ENCODE measurements around the gene GSTM5. TPM values are rescaled to one million over a fixed set of nuclear protein-coding genes. Genes with fewer than 3 reads are reported as not detected.
A peak's percentile ranks its signal among the peaks of the same experiment; 100 is the strongest.
"Not testable (repeated sequence)": the region's sequence is repeated elsewhere in the genome, so short reads cannot be mapped to it uniquely, and the experiment has no call there.

The GSTM5 gene
- total RNA-seq, 1 donor from 2014 or later = 0.17 TPM

DNA sequence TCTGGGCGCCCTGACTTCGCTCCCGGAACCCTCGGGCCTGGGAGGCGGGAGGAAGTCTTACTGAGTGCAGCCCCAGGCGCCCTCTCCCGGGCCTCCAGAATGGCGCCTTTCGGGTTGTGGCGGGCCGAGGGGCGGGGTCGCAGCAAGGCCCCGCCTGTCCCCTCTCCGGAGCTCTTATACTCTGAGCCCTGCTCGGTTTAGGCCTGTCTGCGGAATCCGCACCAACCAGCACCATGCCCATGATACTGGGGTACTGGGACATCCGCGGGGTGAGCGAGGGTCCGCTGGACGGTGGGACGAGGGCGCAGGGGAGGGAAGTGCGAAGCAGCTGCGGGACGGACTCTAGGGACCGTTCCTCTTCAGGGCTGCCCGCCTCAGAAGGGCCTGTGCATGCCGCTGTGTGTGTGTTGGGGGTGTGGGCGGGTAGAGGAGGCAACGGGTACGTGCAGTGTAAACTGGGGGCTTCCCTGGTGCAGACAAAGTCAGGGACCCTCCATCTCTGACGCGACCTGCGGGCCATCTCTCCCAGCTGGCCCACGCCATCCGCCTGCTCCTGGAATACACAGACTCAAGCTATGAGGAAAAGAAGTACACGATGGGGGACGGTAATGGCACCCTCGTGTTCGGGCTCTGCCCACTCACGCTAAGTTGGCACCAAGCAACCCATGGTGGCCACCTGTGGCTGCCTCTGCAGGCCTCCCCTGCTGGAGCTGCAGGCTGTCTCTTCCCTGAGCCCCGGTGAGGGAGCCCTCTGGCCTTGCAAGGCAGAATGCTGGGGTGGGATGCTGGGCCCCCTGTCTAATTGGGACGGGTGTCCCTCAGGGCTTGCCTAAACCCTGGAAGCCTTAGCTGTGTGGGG lies 24.2 kb upstream of the GSTM5 start, which contains the start of gene GSTM1:
GSTM1 (plus strand) TSS at position 177 of the 859 bp plus-strand sequence; CDS start at position 234, 57 bp downstream.
- peak within 1 kb of the TSS; percentile 80 for H3K4me3 Mint-ChIP-seq
- no peaks in the 10 kb centered on the region for H3K4me1 Mint-ChIP-seq (ENCODE audit: unreplicated experiment)
- peak within 1 kb of the TSS; percentile 48 for H3K27ac Mint-ChIP-seq
- H3K9me3 Mint-ChIP-seq = no peaks in the 10 kb centered on the region
- no peaks in the 10 kb centered on the region for H3K27me3 Mint-ChIP-seq
- peak; percentile 30 for TF ChIP-seq CTCF (conservative IDR thresholded peaks at IDR 0.05)
- H3K36me3 Mint-ChIP-seq = no peaks in the 10 kb centered on the region
- DNase-seq (ENCODE audit: extremely low spot score, unreplicated experiment) = no peak

GRCh38 chr1:109689844-109690405 lies 22.1 kb upstream of the GSTM5 start:
- Mint-ChIP-seq H3K27ac (peak overlapping the region; percentile 22), H3K27me3 (no peaks in the 10 kb centered on the region), H3K4me1 (ENCODE audit: unreplicated experiment) (no peaks in the 10 kb centered on the region)

DNA sequence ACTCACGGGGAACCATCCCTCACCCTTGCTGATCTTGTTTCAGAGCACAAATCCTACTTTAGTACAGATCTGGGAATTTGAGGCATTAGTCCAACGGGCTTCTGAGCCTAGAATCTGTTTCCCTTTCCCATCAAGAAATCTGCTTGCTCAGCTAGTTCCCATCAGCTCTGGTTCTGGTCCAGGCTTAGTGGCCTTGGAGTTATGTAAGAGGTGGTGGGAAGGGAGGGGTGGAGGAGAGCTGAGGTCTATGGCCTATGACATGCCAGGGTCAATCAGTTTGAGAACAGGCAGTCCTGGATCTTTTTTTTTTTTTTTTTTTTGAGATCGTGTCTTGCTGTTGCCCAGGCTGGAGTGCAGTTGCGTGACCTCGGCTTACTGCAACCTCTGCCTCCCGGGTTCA lies 20.3 kb upstream of the GSTM5 start:
- no peaks in the 10 kb centered on the region for H3K36me3 Mint-ChIP-seq
- TF ChIP-seq CTCF (conservative IDR thresholded peaks at IDR 0.05) = no peak
- H3K27me3 Mint-ChIP-seq = no peaks in the 10 kb centered on the region
- no peak for DNase-seq (ENCODE audit: extremely low spot score, unreplicated experiment)
- no peak overlapping the region for H3K4me3 Mint-ChIP-seq
- no peak overlapping the region for H3K27ac Mint-ChIP-seq
- no peaks in the 10 kb centered on the region for H3K4me1 Mint-ChIP-seq (ENCODE audit: unreplicated experiment)
- H3K9me3 Mint-ChIP-seq = no peaks in the 10 kb centered on the region

More at GRCh38 chr1:109689844-109690405, 22.1 kb upstream of the GSTM5 start:
- DNase-seq (ENCODE audit: extremely low spot score, unreplicated experiment) = no peak
- TF ChIP-seq CTCF (conservative IDR thresholded peaks at IDR 0.05) = no peak
- Mint-ChIP-seq H3K9me3 (no peaks in the 10 kb centered on the region), H3K36me3 (no peaks in the 10 kb centered on the region), H3K4me3 (peak overlapping the region; percentile 30)

GRCh38 chr1:109694400-109694799 lies 17.7 kb upstream of the GSTM5 start:
- not testable (repeated sequence) for H3K4me3 Mint-ChIP-seq; H3K9me3 Mint-ChIP-seq; H3K36me3 Mint-ChIP-seq; H3K27me3 Mint-ChIP-seq; H3K27ac Mint-ChIP-seq; H3K4me1 Mint-ChIP-seq (ENCODE audit: unreplicated experiment); DNase-seq (ENCODE audit: extremely low spot score, unreplicated experiment)

GRCh38 chr1:109695138-109695537 lies 16.9 kb upstream of the GSTM5 start:
- H3K4me1 Mint-ChIP-seq (ENCODE audit: unreplicated experiment); DNase-seq (ENCODE audit: extremely low spot score, unreplicated experiment); H3K4me3 Mint-ChIP-seq; H3K27ac Mint-ChIP-seq; H3K36me3 Mint-ChIP-seq; H3K9me3 Mint-ChIP-seq; H3K27me3 Mint-ChIP-seq: not testable (repeated sequence)

DNA sequence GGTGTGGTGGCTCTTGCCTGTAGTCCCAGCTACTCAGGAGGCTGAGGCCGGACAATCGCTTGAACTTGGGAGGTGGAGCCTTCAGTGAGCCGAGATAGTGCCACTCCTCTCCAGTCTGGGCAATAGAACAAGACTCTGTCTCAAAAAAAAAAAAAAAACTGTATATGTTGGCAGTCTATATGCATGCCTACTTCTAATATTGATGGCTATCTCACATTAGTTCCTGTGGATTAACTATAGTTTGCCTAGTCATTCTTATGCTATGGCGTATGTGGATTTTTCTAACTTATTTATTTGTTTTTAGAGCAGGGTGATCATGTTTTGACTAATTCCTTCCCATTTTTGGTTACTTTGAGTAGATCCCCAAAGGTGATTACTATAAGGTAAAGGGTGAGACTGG lies 15.0 kb upstream of the GSTM5 start:
- Mint-ChIP-seq H3K27me3 (no peaks in the 10 kb centered on the region), H3K36me3 (no peaks in the 10 kb centered on the region), H3K9me3 (no peaks in the 10 kb centered on the region), H3K27ac (no peak overlapping the region), H3K4me1 (ENCODE audit: unreplicated experiment) (no peaks in the 10 kb centered on the region), H3K4me3 (no peak overlapping the region)
- no peak for TF ChIP-seq CTCF (conservative IDR thresholded peaks at IDR 0.05)
- DNase-seq (ENCODE audit: extremely low spot score, unreplicated experiment) = no peak

GRCh38 chr1:109697861-109698260 lies 14.2 kb upstream of the GSTM5 start:
- not testable (repeated sequence) for H3K27ac Mint-ChIP-seq; H3K27me3 Mint-ChIP-seq; H3K9me3 Mint-ChIP-seq; H3K4me1 Mint-ChIP-seq (ENCODE audit: unreplicated experiment); DNase-seq (ENCODE audit: extremely low spot score, unreplicated experiment); H3K36me3 Mint-ChIP-seq; H3K4me3 Mint-ChIP-seq

- H3K27me3 Mint-ChIP-seq; DNase-seq (ENCODE audit: extremely low spot score, unreplicated experiment); H3K4me1 Mint-ChIP-seq (ENCODE audit: unreplicated experiment); H3K27ac Mint-ChIP-seq; H3K36me3 Mint-ChIP-seq; H3K4me3 Mint-ChIP-seq: not testable (repeated sequence)
- H3K9me3 Mint-ChIP-seq = peaks cover 20% of the 10 kb centered on the region
Measured at GRCh38 chr1:109702940-109703339, 9.1 kb upstream of the GSTM5 start.

Data from type B pancreatic cell (in vitro differentiated cells).